Endothelial cell of umbilical vein (primary cell): ENCODE measurements around the gene GRIA3. TPM values are rescaled to one million over a fixed set of nuclear protein-coding genes. Genes with fewer than 3 reads are reported as not detected.

Source experiments
- BruUV-seq: library from RNA; stranded (reverse); fragments of 400-500 nt; replicated peaks from 2 replicates; lab custom pipeline; 2021; lab: Mats Ljungman, UMichigan
- CTCF ChIA-PET: fragments of 300-600, 350-600 bp; sonication (Branson Sonifier 250); formaldehyde crosslinking; loops from one replicate; lab custom pipeline; 2021; ENCODE audit warnings: antibody characterized with exemption, inconsistent platforms; lab: Charles Lee
- POLR2A ChIA-PET: fragments of 300-600, 350-600 bp; sonication (Branson Sonifier 250); formaldehyde crosslinking; loops from one replicate; lab custom pipeline; 2021; ENCODE audit warnings: antibody characterized with exemption, inconsistent platforms; lab: Charles Lee
- DNase-seq: peaks from one replicate; pipeline ENCODE4 v3.0.0-alpha.2; 2011; ENCODE audit warnings: low read depth, low spot score
- FAIRE-seq: peaks from 2 replicates; lab custom pipeline; 2011; peaks lifted over from hg19 to GRCh38; lab: Jason Lieb, UNC
- H2AFZ ChIP-seq: 2 replicates; pipeline ENCODE4 v1.6.0; 2012; ENCODE audit warnings: low read depth, low read length, control low read depth, inconsistent platforms
- H3K27ac ChIP-seq: 2 replicates; pipeline ENCODE4 v1.5.1; 2011; ENCODE audit warnings: low read depth, mild to moderate bottlenecking, control low read depth, low read length, moderate library complexity; ENCODE audit not compliant: insufficient read depth
- H3K27me3 ChIP-seq, 2 experiments: 2 replicates each; pipeline versions ENCODE4 v1.6.0 to v1.6.1; 2011; ENCODE audit warnings: low read length in 2 of 2, mixed read lengths in 1 of 2; ENCODE audit not compliant: control insufficient read depth in 2 of 2, insufficient read depth in 2 of 2
- H3K36me3 ChIP-seq, 2 experiments: 2 replicates in 1 of 2; 3 replicates in 1 of 2; pipeline ENCODE4 v1.5.1; 2011; ENCODE audit warnings: low read length in 2 of 2, mild to moderate bottlenecking in 1 of 2, moderate library complexity in 1 of 2; ENCODE audit not compliant: control insufficient read depth in 2 of 2, insufficient read depth in 2 of 2; ENCODE audit errors: extremely low read depth in 1 of 2
- H3K4me1 ChIP-seq: 3 replicates; pipeline ENCODE4 v1.5.1; 2011; ENCODE audit warnings: mild to moderate bottlenecking, low read length; ENCODE audit not compliant: control insufficient read depth, insufficient read depth; ENCODE audit errors: extremely low read depth
- H3K4me2 ChIP-seq: 2 replicates; pipeline ENCODE4 v1.6.1; 2011; ENCODE audit warnings: low read length, control low read depth, mixed read lengths; ENCODE audit not compliant: insufficient read depth
- H3K4me3 ChIP-seq, 3 experiments: fragments of 200-600 bp in 1 of 3; sonication (generic), shearing (Covaris generic) in 1 of 3; replicated peaks in 1 of 3; 2 replicates each; pipeline ENCODE4 v1.5.1; 2011 to 2016; ENCODE audit warnings: control low read depth in 3 of 3, low read length in 3 of 3, mild to moderate bottlenecking in 2 of 3, inconsistent platforms in 1 of 3, low read depth in 1 of 3, moderate library complexity in 1 of 3; ENCODE audit not compliant: insufficient read depth in 1 of 3
- H3K79me2 ChIP-seq: 2 replicates; pipeline ENCODE4 v1.6.0; 2012; ENCODE audit warnings: low read length, inconsistent platforms; ENCODE audit not compliant: control insufficient read depth, insufficient read depth
- H3K9ac ChIP-seq: replicated peaks from 2 replicates; pipeline ENCODE3; 2011; ENCODE audit warnings: low read length, control low read depth; ENCODE audit not compliant: insufficient read depth; ENCODE audit errors: extremely low read depth
- H3K9me1 ChIP-seq: replicated peaks from 3 replicates; pipeline ENCODE4 v1.6.0; 2011; ENCODE audit warnings: mild to moderate bottlenecking, low read length; ENCODE audit not compliant: control insufficient read depth, insufficient read depth; ENCODE audit errors: extremely low read depth
- H3K9me3 ChIP-seq: replicated peaks from 2 replicates; pipeline ENCODE4 v1.5.1; 2012; ENCODE audit warnings: low read length, inconsistent platforms; ENCODE audit not compliant: control insufficient read depth, insufficient read depth
- H4K20me1 ChIP-seq: replicated peaks from 2 replicates; pipeline ENCODE3; 2011; ENCODE audit warnings: mild to moderate bottlenecking, low read length; ENCODE audit not compliant: control insufficient read depth, insufficient read depth; ENCODE audit errors: extremely low read depth
- EZH2 ChIP-seq: IDR thresholded peaks from 2 replicates; pipeline ENCODE4 v1.6.1; 2012; ENCODE audit warnings: borderline replicate concordance, low read depth, mild to moderate bottlenecking, moderate library complexity, low read length, inconsistent platforms; ENCODE audit not compliant: severe bottlenecking
- FOS ChIP-seq: IDR thresholded peaks from 2 replicates; pipeline ENCODE4 v1.6.1; 2011; ENCODE audit warnings: mild to moderate bottlenecking, low read length, moderate library complexity, borderline replicate concordance; ENCODE audit not compliant: insufficient read depth
- GATA2 ChIP-seq: IDR thresholded peaks from 2 replicates; pipeline ENCODE4 v1.7.0; 2011; ENCODE audit warnings: low read depth, mild to moderate bottlenecking, moderate library complexity, mixed read lengths, low read length; ENCODE audit not compliant: insufficient read length, insufficient read depth
- JUN ChIP-seq: IDR thresholded peaks from 2 replicates; pipeline ENCODE4 v1.6.1; 2011; ENCODE audit warnings: borderline replicate concordance, low read depth; ENCODE audit not compliant: insufficient read length, insufficient read depth
- MYC ChIP-seq: IDR thresholded peaks from one replicate; pipeline ENCODE4 v1.6.1; 2011; ENCODE audit warnings: mild to moderate bottlenecking, low read depth, low read length
- POLR2A ChIP-seq: IDR thresholded peaks from 2 replicates; pipeline ENCODE4 v1.6.1; 2012; ENCODE audit warnings: low read depth, mild to moderate bottlenecking, control low read depth, low read length
- POLR2AphosphoS5 ChIP-seq: IDR thresholded peaks from 2 replicates; pipeline ENCODE4 v1.6.1; 2012; ENCODE audit warnings: low read depth, mild to moderate bottlenecking, control low read depth, low read length, moderate library complexity; ENCODE audit not compliant: insufficient read depth
- dilution Hi-C: fragments of 300-500 bp; cut with MboI; formaldehyde crosslinking; loops from one replicate; pipeline ENCODE4 v1.15.0; 2019; ENCODE audit warnings: low sequenced_read_pairs; ENCODE audit not compliant: extremely low pct_ligation_motif_present
- intact Hi-C: fragments of 100-400 bp; cut with micrococcal nuclease; formaldehyde crosslinking; loops from one replicate; pipeline ENCODE4 v1.10.0; 2022
- polyA plus RNA-seq, 4 experiments: library from polyadenylated mRNA; depleted of rRNA in 3 of 4; stranded (reverse) in 3 of 4; unstranded in 1 of 4; fragments of >200 nt; gene quantifications; 2 replicates each; pipeline versions ENCODE4 v1.2.1 to v1.2.3, GENCODE V29; 2011 to 2012; ENCODE audit warnings: missing spikeins in 1 of 4
- total RNA-seq: library from RNA; stranded (reverse); gene quantifications from 2 replicates; pipeline ENCODE4 v1.2.3, GENCODE V29; 2021
- TF ChIP-seq, protein P1 (sequence below): IDR thresholded peaks from 2 replicates; pipeline ENCODE4 v1.6.1; 2011; ENCODE audit not compliant: insufficient read depth, insufficient read length
- TF ChIP-seq, protein P2 (sequence below), 2 donors: IDR thresholded peaks; 1 replicate in 1 of 2; 2 replicates in 1 of 2; pipeline ENCODE4 v1.5.1; 2011; ENCODE audit warnings: low read length in 2 of 2, mild to moderate bottlenecking in 2 of 2, moderate library complexity in 2 of 2, control low read depth in 1 of 2, inconsistent platforms in 1 of 2, low read depth in 1 of 2; ENCODE audit not compliant: insufficient read depth in 1 of 2; ENCODE audit errors: extremely low read depth in 1 of 2

Gene GRIA3
- total and polyA plus RNA-seq, 2 donors (not counting 3 experiments of a cell fraction or from before 2014, with no cell fraction given): not detected

DNA sequence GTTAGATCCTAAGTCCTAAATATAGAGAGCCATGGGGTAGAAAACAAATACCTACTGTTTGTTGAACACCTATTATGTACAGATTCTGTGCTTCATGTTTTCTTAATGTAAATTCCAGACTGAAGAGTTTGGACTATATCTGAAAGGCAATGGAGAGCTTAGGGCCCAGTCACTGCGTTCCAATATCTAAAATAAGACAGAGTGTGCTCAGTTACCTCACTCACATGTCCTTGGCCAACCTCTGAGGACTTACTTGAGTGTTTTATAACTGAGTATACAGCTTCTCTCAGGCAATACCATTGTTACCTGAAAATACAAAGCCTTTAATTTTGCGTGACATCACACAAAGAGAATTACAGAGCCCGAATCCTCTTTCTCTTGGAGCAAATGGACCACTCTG is 53.2 kb downstream of the GRIA3 start:
- H3K4me1 ChIP-seq: no peaks in the 10 kb centered on the region
- intact Hi-C loops (no loop called here), dilution Hi-C loops (no loop called here)
- no peaks in the 10 kb centered on the region for H3K79me2 ChIP-seq
- CTCF ChIA-PET: no interaction called here
- FAIRE-seq (no peak), DNase-seq (no peak)
- H3K9me1 ChIP-seq: no peaks in the 10 kb centered on the region
- H3K4me3 ChIP-seq: no peak overlapping the region
- H4K20me1 ChIP-seq: no peaks in the 10 kb centered on the region
- POLR2A ChIA-PET: no interaction called here
- H3K9me3 ChIP-seq: no peaks in the 10 kb centered on the region
- BruUV-seq: no TSS peak
- H3K27me3 ChIP-seq: no peaks in the 10 kb centered on the region
- no peak overlapping the region for H2AFZ ChIP-seq
- TF ChIP-seq JUN: no peak
- TF ChIP-seq, protein P1, sequence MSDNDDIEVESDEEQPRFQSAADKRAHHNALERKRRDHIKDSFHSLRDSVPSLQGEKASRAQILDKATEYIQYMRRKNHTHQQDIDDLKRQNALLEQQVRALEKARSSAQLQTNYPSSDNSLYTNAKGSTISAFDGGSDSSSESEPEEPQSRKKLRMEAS: no peak
- TF ChIP-seq EZH2: no peak
- no peak overlapping the region for H3K4me2 ChIP-seq
- H3K9ac ChIP-seq: no peak overlapping the region
- no peak overlapping the region for H3K27ac ChIP-seq
- H3K36me3 ChIP-seq: no peaks in the 10 kb centered on the region

DNA sequence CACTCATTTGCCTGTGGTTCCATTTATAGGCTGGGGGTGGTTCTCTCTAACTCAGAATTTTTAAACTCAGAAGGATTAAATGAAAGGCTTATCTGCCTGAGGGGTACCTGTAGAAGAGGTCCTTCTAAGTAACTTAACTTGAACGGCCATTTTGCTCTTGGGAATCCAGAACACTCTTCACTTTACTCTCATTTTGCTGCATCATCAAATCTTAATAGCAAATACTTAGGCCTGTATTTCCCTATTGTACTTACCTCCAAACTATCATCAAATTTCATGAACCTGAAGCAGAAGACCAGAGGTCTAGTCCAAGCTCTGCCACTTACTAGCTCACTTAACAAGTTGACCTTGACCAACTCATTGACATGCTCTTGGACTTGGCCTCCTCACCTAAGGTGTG is 70.4 kb downstream of the GRIA3 start:
- TF ChIP-seq, protein P1: no peak
- TF ChIP-seq, protein P2, sequence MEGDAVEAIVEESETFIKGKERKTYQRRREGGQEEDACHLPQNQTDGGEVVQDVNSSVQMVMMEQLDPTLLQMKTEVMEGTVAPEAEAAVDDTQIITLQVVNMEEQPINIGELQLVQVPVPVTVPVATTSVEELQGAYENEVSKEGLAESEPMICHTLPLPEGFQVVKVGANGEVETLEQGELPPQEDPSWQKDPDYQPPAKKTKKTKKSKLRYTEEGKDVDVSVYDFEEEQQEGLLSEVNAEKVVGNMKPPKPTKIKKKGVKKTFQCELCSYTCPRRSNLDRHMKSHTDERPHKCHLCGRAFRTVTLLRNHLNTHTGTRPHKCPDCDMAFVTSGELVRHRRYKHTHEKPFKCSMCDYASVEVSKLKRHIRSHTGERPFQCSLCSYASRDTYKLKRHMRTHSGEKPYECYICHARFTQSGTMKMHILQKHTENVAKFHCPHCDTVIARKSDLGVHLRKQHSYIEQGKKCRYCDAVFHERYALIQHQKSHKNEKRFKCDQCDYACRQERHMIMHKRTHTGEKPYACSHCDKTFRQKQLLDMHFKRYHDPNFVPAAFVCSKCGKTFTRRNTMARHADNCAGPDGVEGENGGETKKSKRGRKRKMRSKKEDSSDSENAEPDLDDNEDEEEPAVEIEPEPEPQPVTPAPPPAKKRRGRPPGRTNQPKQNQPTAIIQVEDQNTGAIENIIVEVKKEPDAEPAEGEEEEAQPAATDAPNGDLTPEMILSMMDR (IDR thresholded peaks at IDR 0.05; ENCODE audit: extremely low read depth in 1 of 2, insufficient read depth in 1 of 2, low read depth in 1 of 2, low read length in 2 of 2): no peak
- TF ChIP-seq JUN (no peak), GATA2 (no peak), EZH2 (no peak), POLR2A (no peak), POLR2AphosphoS5 (no peak), FOS (no peak), MYC (no peak)
- CTCF ChIA-PET: no interaction called here

More for the DNA sequence above, 70.4 kb downstream of the GRIA3 start:
- no peak for DNase-seq
- H3K4me1 ChIP-seq: no peaks in the 10 kb centered on the region
- H3K79me2 ChIP-seq: no peaks in the 10 kb centered on the region
- no peaks in the 10 kb centered on the region for H4K20me1 ChIP-seq
- intact Hi-C loops: no loop called here
- no peaks in the 10 kb centered on the region for H3K9me1 ChIP-seq
- no peak overlapping the region for H2AFZ ChIP-seq
- no peak overlapping the region for H3K4me2 ChIP-seq
- H3K4me3 ChIP-seq: no peak overlapping the region
- FAIRE-seq: no peak
- no peaks in the 10 kb centered on the region for H3K27me3 ChIP-seq
- H3K27ac ChIP-seq: no peak overlapping the region
- BruUV-seq: no TSS peak
- no peak overlapping the region for H3K9ac ChIP-seq
- dilution Hi-C loops: no loop called here
- no peaks in the 10 kb centered on the region for H3K9me3 ChIP-seq
- POLR2A ChIA-PET: no interaction called here
- no peaks in the 10 kb centered on the region for H3K36me3 ChIP-seq
